NCI-H1694 treated with DMSO at 0.1 percent for 48 hours (cell line): ENCODE results near the gene SLC35F6.

Experiments
- DNase-seq: peaks from one replicate; lab custom pipeline; 2025; lab: John Stamatoyannopoulos, UW

SLC35F6 gene

DNA sequence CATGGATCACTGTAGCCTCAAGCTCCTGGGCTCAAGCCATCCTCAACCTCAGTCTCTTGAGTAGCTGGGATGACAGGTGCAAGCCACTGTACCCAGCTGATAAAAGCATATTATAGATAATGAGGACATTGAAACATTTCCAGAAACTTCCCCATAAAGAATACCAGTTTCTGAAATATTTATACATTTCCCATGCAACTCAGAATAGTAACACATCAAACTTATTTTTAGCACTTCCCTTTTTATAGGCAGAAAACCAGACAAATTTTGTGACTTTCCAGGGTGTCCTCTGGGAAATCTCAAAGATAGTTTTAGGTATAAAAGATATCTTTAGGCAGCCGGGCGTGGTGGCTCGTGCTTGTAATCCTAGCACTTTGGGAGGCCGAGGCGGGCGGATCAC lies 58.8 kb downstream of the SLC35F6 start:
- DNase-seq = no peak
